ENCODE measurements around the gene UBE2L3.
"Not testable (repeated sequence)": the region's sequence is repeated elsewhere in the genome, so short reads cannot be mapped to it uniquely, and the experiment has no call there.

Gene UBE2L3

DNA sequence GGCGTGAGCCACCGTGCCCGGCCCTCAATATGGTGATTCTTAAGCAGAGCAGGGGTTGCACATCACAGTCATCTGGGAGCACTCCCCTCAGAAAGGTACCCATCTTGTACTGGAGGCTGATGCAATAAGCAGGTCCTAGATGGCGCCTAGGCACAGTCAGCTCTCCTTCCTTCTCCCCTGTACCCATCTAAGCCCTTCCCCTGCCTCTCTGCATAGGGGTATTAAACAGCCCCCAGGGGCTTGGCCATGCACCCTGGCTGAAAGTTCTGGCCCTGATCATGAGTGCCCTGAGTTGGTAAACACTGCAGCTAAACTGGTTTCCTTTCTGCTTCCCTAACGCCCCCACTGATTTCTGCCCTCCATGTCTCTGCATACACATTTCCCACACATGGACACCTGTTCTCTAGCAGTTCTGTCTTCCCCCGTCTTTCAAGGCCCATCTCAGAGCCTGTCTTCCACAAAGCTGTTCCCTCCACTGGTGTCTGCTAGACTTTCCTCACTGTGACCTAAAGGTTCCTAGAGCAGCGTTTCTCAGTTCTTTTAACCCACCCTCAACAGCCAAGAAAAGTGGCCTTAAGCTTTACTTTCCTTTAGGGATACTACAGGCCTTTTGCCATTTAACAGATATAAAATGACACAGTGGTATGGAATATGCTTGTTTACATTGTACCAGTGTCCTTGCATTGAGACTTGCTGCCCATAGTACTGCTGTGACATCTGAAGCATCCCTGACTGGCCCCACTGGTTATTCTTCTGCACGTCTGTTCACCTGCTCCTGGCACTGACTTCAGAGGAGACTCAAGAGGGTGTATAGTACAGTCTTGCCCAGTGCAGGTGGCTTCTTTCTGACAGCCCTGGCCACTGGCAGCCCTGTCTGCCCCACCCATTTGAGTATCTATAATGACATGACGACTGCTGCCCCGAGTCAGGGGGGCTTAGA lies 15.6 kb downstream of the UBE2L3 start:
- Histone ChIP-seq H3K4me3 (no peak overlapping the region), H3K36me3 (replicated peaks) (peaks cover 15% of the 10 kb centered on the region), H3K27me3 (ENCODE audit: low read depth) (no peaks in the 10 kb centered on the region), H3K9me3 (no peaks in the 10 kb centered on the region), H3K4me1 (no peaks in the 10 kb centered on the region)
- in situ Hi-C loops (cut with MboI; ENCODE audit: low sequenced_read_pairs), result no loop called here
- no peak for DNase-seq (ENCODE audit: low spot score in 2 of 2)

DNA sequence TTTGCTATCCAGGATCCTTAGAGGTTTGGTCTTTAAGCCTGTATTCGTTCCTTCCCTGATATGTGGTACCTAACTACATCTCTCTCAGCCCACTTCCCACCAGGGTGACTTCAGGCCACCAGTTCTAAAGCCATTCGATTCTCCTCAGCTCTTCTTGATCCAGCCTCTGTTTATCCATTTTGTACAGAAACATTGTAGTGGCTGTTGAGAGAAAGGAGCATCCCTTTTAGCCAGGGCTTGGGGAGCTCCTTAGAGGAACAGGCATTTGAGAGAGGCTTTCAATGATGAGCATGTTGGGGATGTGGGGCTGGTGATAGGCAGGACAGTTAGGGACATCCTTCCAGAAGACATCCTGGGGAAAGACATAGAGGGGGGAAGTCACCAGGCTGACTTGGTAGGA lies 17.9 kb downstream of the UBE2L3 start:
- Histone ChIP-seq H3K4me1 (no peaks in the 10 kb centered on the region), H3K9me3 (no peaks in the 10 kb centered on the region), H3K27me3 (ENCODE audit: low read depth) (no peaks in the 10 kb centered on the region), H3K36me3 (replicated peaks) (peaks cover 13% of the 10 kb centered on the region), H3K4me3 (no peak overlapping the region)
- DNase-seq (ENCODE audit: low spot score in 2 of 2), result no peak
- in situ Hi-C loops (cut with MboI; ENCODE audit: low sequenced_read_pairs), result no loop called here

DNA sequence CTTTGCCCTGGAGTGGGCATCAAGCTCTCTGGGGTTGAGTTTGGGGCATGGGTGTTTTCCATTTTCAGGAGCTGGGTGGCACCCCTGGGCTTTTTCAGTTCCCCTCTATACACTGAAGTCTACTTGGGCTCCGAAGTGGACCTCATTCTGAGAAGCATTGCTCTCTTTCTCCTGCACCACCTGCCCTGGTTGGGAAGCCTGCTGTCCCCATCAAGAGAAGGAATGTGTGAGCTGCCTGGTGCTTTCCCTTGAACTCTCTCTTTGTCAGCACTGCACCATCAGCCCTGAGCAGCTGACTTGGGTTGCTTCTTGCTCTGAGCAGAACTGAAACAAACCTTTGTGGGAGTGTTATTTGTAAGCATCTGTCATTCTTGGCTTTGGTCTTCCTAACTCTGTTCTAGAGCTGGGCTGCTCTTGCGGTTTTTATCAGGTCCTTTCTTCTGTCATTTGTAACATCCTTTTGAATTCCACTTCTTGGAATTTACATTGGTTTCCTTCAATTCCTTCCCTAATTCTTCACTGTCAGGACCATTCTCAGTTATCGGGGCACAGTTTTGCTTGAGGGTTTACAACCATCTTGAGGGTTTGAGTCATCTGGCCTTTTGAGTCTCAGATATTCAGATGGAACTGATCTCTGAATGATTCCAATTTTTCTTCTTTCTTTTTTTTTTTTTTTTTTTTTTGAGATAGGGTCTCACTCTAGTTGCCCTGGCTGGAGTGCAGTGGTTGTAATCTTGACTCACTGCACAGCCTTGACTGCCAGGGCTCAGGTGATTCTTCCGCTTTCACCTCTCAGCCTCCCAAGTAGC lies 20.5 kb downstream of the UBE2L3 start:
- no peak for DNase-seq (ENCODE audit: low spot score in 2 of 2)
- Histone ChIP-seq H3K4me3 (no peak overlapping the region), H3K36me3 (replicated peaks) (peaks cover 17% of the 10 kb centered on the region), H3K4me1 (no peaks in the 10 kb centered on the region), H3K27me3 (ENCODE audit: low read depth) (no peaks in the 10 kb centered on the region), H3K9me3 (no peaks in the 10 kb centered on the region)
- in situ Hi-C loops (cut with MboI; ENCODE audit: low sequenced_read_pairs), result no loop called here

DNA sequence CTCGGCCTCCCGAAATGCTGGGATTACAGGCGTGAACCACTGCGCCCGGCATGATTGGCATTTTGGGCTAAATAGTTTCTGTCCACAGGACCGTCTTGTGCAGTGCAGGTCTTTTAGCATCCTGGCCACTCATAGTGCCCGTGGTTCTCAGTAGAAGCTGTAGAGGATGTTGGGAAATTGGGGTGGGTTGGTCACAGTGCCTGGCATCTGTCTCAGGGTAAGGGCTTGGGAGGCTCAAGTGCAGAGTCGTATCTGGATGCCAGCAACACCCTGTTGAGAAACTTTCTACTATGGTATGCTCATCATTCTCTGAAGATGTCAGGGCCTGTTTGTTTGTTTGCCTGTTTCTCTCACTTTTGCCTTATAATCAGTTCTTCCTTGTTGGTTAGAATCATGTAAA lies 21.9 kb downstream of the UBE2L3 start:
- no peaks in the 10 kb centered on the region for H3K27me3 ChIP-seq (ENCODE audit: low read depth)
- DNase-seq (ENCODE audit: low spot score in 2 of 2), result no peak
- H3K4me1 ChIP-seq, result no peaks in the 10 kb centered on the region
- no peak overlapping the region for H3K4me3 ChIP-seq
- no peaks in the 10 kb centered on the region for H3K9me3 ChIP-seq
- H3K36me3 ChIP-seq (replicated peaks), result peaks cover 31% of the 10 kb centered on the region
- in situ Hi-C loops (cut with MboI; ENCODE audit: low sequenced_read_pairs), result no loop called here

DNA sequence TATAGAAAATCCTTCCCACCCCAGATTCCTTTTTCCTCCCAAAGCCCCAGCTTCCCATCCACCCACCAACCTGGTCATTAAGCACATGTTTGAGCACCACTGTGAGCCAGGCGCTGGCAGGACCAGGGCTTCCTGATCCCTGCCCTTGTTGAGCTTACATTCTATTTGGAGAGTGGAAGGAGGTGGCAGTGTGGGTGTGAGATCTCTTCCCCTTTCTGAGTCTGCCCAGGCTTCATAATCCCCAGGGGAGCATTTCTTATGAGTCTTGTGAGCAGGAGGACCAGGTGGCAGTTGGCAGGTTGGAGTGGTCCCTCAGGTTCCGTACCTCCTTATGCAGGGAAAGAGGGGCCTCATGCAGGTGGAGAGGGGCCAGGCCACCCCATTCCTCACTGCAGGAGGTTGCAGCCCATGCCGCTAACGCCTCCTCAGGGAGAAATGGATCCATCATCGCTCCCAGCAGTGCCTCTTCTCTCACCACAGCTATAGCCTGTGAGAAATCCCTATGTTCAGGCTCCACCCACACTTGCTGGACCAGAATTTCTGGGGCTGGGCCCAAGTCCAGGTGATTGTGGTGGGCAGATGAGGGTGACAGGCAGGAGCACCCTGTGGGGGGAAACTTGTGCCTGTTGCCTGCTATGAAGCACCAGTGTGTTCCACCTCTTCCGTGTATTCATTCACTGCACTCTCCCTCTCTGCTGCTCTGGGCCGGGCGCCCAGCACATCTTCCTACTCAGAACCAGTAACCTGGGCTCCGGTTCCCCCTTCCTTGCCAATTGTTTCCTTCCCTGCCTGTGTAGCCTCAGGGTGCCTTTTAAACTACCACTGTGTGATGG lies 23.5 kb downstream of the UBE2L3 start:
- Histone ChIP-seq H3K4me3 (no peak overlapping the region), H3K36me3 (replicated peaks) (peaks cover 45% of the 10 kb centered on the region), H3K4me1 (no peaks in the 10 kb centered on the region), H3K27me3 (ENCODE audit: low read depth) (no peaks in the 10 kb centered on the region), H3K9me3 (no peaks in the 10 kb centered on the region)
- in situ Hi-C loops (cut with MboI; ENCODE audit: low sequenced_read_pairs), result no loop called here
- no peak for DNase-seq (ENCODE audit: low spot score in 2 of 2)

DNA sequence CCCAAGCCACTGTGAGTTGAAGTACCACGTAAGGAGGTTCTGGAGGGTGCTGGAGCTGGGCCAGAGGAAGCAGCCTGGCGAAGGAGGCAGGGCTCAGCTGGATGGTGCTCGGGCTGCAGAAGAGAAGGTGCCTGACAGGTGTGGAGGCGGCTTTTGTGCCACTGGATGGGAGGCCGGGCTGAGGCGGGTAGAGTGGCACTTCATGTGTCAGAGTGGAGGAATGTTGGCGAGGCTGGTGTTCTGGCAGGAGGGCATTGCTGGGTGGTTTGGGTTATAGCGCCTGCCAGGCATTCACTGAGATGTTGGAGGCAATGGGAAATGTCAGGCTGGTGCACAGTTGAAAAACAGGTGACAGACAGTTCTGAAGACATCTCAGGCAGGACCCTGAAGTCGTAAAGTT lies 24.2 kb downstream of the UBE2L3 start:
- Histone ChIP-seq H3K4me1 (no peaks in the 10 kb centered on the region), H3K4me3 (no peak overlapping the region), H3K36me3 (replicated peaks) (peaks cover 50% of the 10 kb centered on the region), H3K27me3 (ENCODE audit: low read depth) (no peaks in the 10 kb centered on the region), H3K9me3 (no peaks in the 10 kb centered on the region)
- no peak for DNase-seq (ENCODE audit: low spot score in 2 of 2)
- in situ Hi-C loops (cut with MboI; ENCODE audit: low sequenced_read_pairs), result no loop called here

DNA sequence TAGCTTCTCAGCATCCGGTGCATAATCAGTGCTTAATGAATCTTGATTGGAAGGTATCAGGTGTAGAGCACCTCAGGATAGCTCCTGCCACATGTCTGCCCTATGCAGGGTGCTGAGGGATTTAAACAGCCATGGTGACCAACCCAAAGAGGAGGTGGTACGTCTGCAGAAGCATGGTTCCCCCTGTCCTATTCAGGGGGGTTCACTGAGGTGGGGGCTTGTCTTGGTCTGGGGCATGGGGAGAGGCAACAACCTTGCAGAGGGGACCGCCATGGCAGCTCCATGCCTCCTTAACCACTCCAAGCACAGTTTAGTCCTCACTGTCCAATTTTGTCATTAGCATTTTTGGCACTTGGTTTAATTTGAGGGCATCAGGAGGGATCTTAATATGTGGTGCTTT lies 24.9 kb downstream of the UBE2L3 start:
- H3K9me3 ChIP-seq, result no peaks in the 10 kb centered on the region
- no peak overlapping the region for H3K4me3 ChIP-seq
- peaks cover 57% of the 10 kb centered on the region for H3K36me3 ChIP-seq (replicated peaks)
- H3K27me3 ChIP-seq (ENCODE audit: low read depth), result no peaks in the 10 kb centered on the region
- no peak for DNase-seq (ENCODE audit: low spot score in 2 of 2)
- in situ Hi-C loops (cut with MboI; ENCODE audit: low sequenced_read_pairs), result no loop called here
- no peaks in the 10 kb centered on the region; the same call in 1 of the 2 replicates for H3K4me1 ChIP-seq

DNA sequence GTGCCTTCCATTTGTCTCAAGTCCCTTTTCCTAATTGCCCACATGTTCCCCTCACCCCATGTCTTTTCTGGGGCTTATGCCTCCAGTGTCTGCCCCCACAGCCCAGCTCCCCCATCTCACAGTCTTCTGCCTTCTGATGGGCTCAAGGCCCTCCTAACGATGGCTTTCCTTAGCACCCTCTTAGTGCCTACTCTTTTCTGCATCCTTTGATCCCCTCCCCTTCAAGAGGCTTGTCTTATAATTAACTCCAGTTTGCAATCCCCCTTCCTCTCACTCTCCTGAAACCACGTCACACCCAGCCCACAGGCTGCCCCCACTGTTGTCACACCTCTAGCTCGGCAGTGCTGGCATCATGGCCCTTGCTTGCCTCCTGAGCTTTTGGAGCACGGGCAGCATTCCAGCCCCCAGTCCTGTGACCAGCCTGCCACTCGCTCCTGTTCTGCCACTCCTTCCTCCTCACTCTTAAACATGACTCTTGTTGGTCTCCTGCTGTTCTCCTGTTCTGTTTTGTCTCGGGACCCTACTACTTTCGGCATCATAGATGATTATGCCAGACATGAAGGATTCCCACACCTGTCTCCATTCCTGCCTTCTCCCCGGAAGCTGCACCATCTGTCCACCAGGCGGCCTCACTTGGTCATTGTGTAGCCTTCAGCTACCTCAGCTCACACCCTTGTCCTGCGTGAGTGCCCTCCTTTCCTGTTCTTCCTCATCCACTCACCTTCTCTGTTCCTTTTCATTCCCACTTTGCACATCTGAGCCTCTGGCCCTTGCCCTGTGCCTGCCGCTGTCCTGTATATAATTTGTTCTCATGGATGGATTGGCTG lies 26.1 kb downstream of the UBE2L3 start:
- H3K4me3 ChIP-seq, result no peak overlapping the region
- H3K27me3 ChIP-seq (ENCODE audit: low read depth), result no peaks in the 10 kb centered on the region
- H3K4me1 ChIP-seq, result no peaks in the 10 kb centered on the region; the same call in 1 of the 2 replicates
- H3K9me3 ChIP-seq, result no peaks in the 10 kb centered on the region
- DNase-seq (ENCODE audit: low spot score in 2 of 2), result peak in 1 of 2 experiments; percentile 39
- peaks cover 54% of the 10 kb centered on the region for H3K36me3 ChIP-seq (replicated peaks)
- in situ Hi-C loops (cut with MboI; ENCODE audit: low sequenced_read_pairs), result no loop called here

DNA sequence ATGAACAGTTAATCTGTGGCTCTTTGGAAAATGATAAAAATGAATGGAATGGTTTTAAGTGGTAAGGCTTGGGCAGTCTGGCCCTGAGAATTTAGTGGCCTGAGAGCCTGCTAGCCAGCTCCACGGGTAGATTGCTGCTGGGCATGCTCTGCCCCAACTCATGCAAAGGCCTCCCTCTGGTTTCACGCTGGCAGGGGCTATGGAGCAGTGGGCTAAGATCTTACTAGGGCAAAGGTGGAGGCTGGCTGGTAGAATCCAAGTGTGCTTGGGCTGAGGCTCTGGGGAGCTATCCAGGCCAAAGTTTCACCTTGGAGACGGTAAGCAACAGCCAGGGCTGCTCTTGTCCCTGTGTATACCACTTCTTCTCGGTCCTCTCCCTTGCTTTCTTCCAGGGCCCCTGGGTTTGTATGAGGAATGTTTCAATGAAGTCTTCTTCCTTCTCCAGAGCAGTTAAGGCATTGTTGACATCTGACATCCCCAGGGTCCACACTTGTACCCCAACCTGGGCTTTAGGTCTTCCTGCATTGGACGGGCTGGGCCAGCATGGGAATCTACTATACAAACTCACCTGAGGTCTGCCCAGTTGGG lies 27.4 kb downstream of the UBE2L3 start:
- Histone ChIP-seq H3K36me3 (replicated peaks) (peaks cover 54% of the 10 kb centered on the region), H3K9me3 (no peaks in the 10 kb centered on the region)
- in situ Hi-C loops (cut with MboI; ENCODE audit: low sequenced_read_pairs), result no loop called here

DNA sequence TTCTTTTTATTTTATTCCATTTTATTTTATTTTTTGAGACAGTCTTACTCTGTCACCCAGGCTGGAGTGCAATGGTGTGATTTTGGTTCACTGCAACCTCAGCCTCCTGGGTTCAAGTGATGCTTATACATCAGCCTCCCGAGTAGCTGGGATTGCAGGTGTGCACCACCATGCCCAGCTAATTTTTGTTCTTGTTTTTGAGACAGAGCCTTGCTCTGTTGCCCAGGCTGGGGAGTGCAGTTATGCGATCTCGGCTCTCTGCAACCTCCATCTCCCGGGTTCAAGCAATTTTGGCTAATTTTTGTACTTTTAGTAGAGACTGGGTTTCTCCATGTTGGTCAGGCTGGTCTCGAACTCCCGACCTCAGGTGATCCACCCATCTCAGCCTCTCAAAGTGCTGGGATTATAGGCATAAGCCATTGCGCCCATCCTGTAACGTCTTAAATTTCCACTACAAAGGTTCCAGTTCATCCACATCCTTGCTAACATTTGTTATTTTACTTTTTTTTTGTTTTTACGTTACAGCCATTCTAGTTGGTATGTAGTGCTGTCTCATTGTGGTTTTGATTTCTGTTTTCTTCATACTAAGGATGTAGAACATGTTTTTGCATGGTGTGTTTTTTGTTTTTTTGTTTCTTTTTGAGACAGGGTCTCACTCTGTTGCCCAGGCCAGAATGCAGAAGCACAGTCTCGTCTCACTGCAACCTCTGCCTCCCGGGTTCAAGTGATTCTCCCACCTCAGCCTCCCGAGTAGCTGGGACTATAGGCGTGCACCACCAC lies 29.0 kb downstream of the UBE2L3 start:
- H3K4me3 ChIP-seq; DNase-seq (ENCODE audit: low spot score in 2 of 2); H3K27me3 ChIP-seq (ENCODE audit: low read depth); in situ Hi-C loops (cut with MboI; ENCODE audit: low sequenced_read_pairs); H3K9me3 ChIP-seq; H3K4me1 ChIP-seq: not testable (repeated sequence)
- H3K36me3 ChIP-seq (replicated peaks), result peaks cover 51% of the 10 kb centered on the region

More for the DNA sequence above, 27.4 kb downstream of the UBE2L3 start:
- Histone ChIP-seq H3K27me3 (ENCODE audit: low read depth) (no peaks in the 10 kb centered on the region), H3K4me3 (no peak overlapping the region), H3K4me1 (no peaks in the 10 kb centered on the region; the same call in 1 of the 2 replicates)
- DNase-seq (ENCODE audit: low spot score in 2 of 2), result no peak

DNA sequence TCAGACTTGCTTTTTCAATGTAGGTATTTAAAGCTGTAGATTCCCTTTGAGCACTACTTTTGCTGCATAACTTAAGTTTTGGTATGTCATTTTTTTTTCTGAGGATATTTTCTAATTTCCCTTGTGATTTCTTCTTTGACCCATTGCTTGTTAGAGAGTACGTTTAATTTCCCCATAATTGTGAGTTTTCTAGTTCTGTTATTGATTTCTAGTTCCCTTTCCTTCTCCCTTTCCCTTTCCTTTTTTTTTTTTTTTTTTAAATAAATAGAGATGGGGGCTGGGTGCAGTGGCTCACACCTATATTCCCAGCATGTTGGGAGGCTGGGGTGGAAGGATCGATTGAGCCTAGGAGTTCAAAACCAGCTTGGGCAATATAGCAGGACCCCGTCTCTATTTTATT lies 30.8 kb downstream of the UBE2L3 start:
- no peaks in the 10 kb centered on the region; the same call in 1 of the 2 replicates for H3K4me1 ChIP-seq
- no peak overlapping the region for H3K4me3 ChIP-seq
- H3K27me3 ChIP-seq (ENCODE audit: low read depth), result no peaks in the 10 kb centered on the region
- DNase-seq (ENCODE audit: low spot score in 2 of 2), result no peak
- in situ Hi-C loops (cut with MboI; ENCODE audit: low sequenced_read_pairs), result no loop called here
- no peaks in the 10 kb centered on the region for H3K9me3 ChIP-seq
- peaks cover 49% of the 10 kb centered on the region for H3K36me3 ChIP-seq (replicated peaks)

Data from HAP-1 (cell line).